Hepatocyte (in vitro differentiated cells): ENCODE data around the gene MYO1A. TPM values are rescaled to one million over a fixed set of nuclear protein-coding genes. Genes with fewer than 3 reads are reported as not detected.
"Not testable (repeated sequence)": the region's sequence is repeated elsewhere in the genome, so short reads cannot be mapped to it uniquely, and the experiment has no call there.

Experiments used
- DNase-seq: peaks from one replicate; pipeline ENCODE4 v3.0.0-alpha.2; 2016; ENCODE audit warnings: low spot score
- H2AFZ ChIP-seq: fragments of 200-600 bp; sonication (generic); 2 replicates; pipeline ENCODE4 v1.6.0; 2016; ENCODE audit warnings: antibody characterized with exemption, mild to moderate bottlenecking
- H3K27ac ChIP-seq: fragments of 200-600 bp; sonication (generic); 2 replicates; pipeline ENCODE4 v1.5.1; 2016; ENCODE audit warnings: mild to moderate bottlenecking
- H3K27me3 ChIP-seq: fragments of 200-600 bp; sonication (generic); 2 replicates; pipeline ENCODE4 v1.6.1; 2016
- H3K36me3 ChIP-seq: fragments of 200-600 bp; sonication (generic); replicated peaks from 2 replicates; pipeline ENCODE4 v1.5.1; 2016; ENCODE audit warnings: low read depth; ENCODE audit not compliant: insufficient read depth
- H3K4me1 ChIP-seq: fragments of 200-600 bp; sonication (generic); 2 replicates; pipeline ENCODE4 v1.5.1; 2016; ENCODE audit warnings: mild to moderate bottlenecking, moderate library complexity; ENCODE audit not compliant: insufficient read depth
- H3K4me2 ChIP-seq: fragments of 200-600 bp; sonication (generic); 2 replicates; pipeline ENCODE4 v1.6.0; 2016
- H3K4me3 ChIP-seq: fragments of 200-600 bp; sonication (generic); 2 replicates; pipeline ENCODE4 v1.5.1; 2016; ENCODE audit warnings: mild to moderate bottlenecking
- H3K79me2 ChIP-seq: fragments of 200-600 bp; sonication (generic); 2 replicates; pipeline ENCODE4 v1.6.0; 2017; ENCODE audit warnings: mild to moderate bottlenecking
- H3K9me2 ChIP-seq: fragments of 200-600 bp; sonication (generic); replicated peaks from 2 replicates; pipeline ENCODE4 v1.6.0; 2017; ENCODE audit warnings: mild to moderate bottlenecking; ENCODE audit not compliant: insufficient read depth
- H3K9me3 ChIP-seq: fragments of 200-600 bp; sonication (generic); 2 replicates; pipeline ENCODE4 v1.5.1; 2016; ENCODE audit warnings: low read depth, mild to moderate bottlenecking
- H4K20me1 ChIP-seq: fragments of 200-600 bp; sonication (generic); 2 replicates; pipeline ENCODE4 v1.6.0; 2016; ENCODE audit warnings: mild to moderate bottlenecking; ENCODE audit not compliant: insufficient read depth, poor library complexity, severe bottlenecking
- EZH2 ChIP-seq: fragments of 200-600 bp; sonication (generic); IDR thresholded peaks from 2 replicates; pipeline ENCODE4 v1.6.1; 2016; ENCODE audit warnings: antibody characterized with exemption, mild to moderate bottlenecking, borderline replicate concordance
- EZH2phosphoT487 ChIP-seq: fragments of 200-600 bp; sonication (generic); IDR thresholded peaks from one replicate; pipeline ENCODE4 v1.6.1; 2018; ENCODE audit warnings: antibody characterized with exemption, mild to moderate bottlenecking, low read depth, moderate library complexity; ENCODE audit not compliant: unreplicated experiment, severe bottlenecking
- WGBS: methylation state at CpG from one replicate; pipeline ENCODE4 v1.1.6; 2016; ENCODE audit warnings: low lambda C conversion rate; ENCODE audit errors: missing lambda C conversion rate; 5-methylcytosine and 5-hydroxymethylcytosine counted together
- polyA plus RNA-seq: library from polyadenylated mRNA; unstranded; fragments of >200 nt; fragmentation: Nextera tagmentation; extraction: Ambion mirVana; gene quantifications from 2 replicates; pipeline ENCODE4 v1.2.1, GENCODE V29; 2016
- total RNA-seq: library from RNA; depleted of rRNA; stranded (reverse); fragments of >200 nt; gene quantifications from 2 replicates; pipeline ENCODE4 v1.2.3, GENCODE V29; 2014
- TF ChIP-seq, protein P1 (sequence below): fragments of 200-600 bp; sonication (generic); IDR thresholded peaks from 2 replicates; pipeline ENCODE4 v1.5.1; 2016; ENCODE audit warnings: antibody characterized with exemption, mild to moderate bottlenecking; ENCODE audit not compliant: poor library complexity

The MYO1A gene
- total and polyA plus RNA-seq, 2 experiments from 2014 or later = 23.8 to 29.2 TPM

- Histone ChIP-seq H3K4me3 (no peak overlapping the region), H4K20me1 (no peaks in the 10 kb centered on the region), H3K27ac (no peak overlapping the region), H2AFZ (no peak overlapping the region), H3K4me1 (no peaks in the 10 kb centered on the region), H3K9me3 (no peaks in the 10 kb centered on the region), H3K9me2 (no peaks in the 10 kb centered on the region), H3K4me2 (no peak overlapping the region), H3K27me3 (no peaks in the 10 kb centered on the region), H3K79me2 (no peaks in the 10 kb centered on the region), H3K36me3 (no peaks in the 10 kb centered on the region)
- TF ChIP-seq, protein P1, sequence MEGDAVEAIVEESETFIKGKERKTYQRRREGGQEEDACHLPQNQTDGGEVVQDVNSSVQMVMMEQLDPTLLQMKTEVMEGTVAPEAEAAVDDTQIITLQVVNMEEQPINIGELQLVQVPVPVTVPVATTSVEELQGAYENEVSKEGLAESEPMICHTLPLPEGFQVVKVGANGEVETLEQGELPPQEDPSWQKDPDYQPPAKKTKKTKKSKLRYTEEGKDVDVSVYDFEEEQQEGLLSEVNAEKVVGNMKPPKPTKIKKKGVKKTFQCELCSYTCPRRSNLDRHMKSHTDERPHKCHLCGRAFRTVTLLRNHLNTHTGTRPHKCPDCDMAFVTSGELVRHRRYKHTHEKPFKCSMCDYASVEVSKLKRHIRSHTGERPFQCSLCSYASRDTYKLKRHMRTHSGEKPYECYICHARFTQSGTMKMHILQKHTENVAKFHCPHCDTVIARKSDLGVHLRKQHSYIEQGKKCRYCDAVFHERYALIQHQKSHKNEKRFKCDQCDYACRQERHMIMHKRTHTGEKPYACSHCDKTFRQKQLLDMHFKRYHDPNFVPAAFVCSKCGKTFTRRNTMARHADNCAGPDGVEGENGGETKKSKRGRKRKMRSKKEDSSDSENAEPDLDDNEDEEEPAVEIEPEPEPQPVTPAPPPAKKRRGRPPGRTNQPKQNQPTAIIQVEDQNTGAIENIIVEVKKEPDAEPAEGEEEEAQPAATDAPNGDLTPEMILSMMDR = no peak
- TF ChIP-seq EZH2phosphoT487 = no peak
- TF ChIP-seq EZH2 = no peak
- DNase-seq = no peak
- 85% methylated on average over 7 of the region's 7 CpGs for WGBS
Observed at GRCh38 chr12:57029457-57029856, 20.5 kb downstream of the MYO1A start.

- no peaks in the 10 kb centered on the region for H3K9me3 ChIP-seq
- no peak overlapping the region for H3K4me2 ChIP-seq
- no peak for DNase-seq
- 84% methylated on average over 5 of the region's 5 CpGs for WGBS
- H3K36me3 ChIP-seq = no peaks in the 10 kb centered on the region
- no peaks in the 10 kb centered on the region for H3K79me2 ChIP-seq
- no peaks in the 10 kb centered on the region for H4K20me1 ChIP-seq
- no peaks in the 10 kb centered on the region for H3K9me2 ChIP-seq
- H2AFZ ChIP-seq = no peak overlapping the region
- no peaks in the 10 kb centered on the region for H3K4me1 ChIP-seq
- H3K27me3 ChIP-seq = no peaks in the 10 kb centered on the region
- H3K27ac ChIP-seq = no peak overlapping the region
- H3K4me3 ChIP-seq = no peak overlapping the region
- TF ChIP-seq, protein P1 = no peak
- no peak for TF ChIP-seq EZH2phosphoT487
- no peak for TF ChIP-seq EZH2
Observed at GRCh38 chr12:57027805-57028153, 22.1 kb downstream of the MYO1A start.

- no peaks in the 10 kb centered on the region for H4K20me1 ChIP-seq
- TF ChIP-seq, protein P1 = no peak
- TF ChIP-seq EZH2 (no peak), EZH2phosphoT487 (no peak)
- H3K27ac ChIP-seq = no peak overlapping the region
- no peaks in the 10 kb centered on the region for H3K27me3 ChIP-seq
- no peaks in the 10 kb centered on the region for H3K4me1 ChIP-seq
- DNase-seq = no peak
- no peak overlapping the region for H3K4me2 ChIP-seq
- H3K4me3 ChIP-seq = no peak overlapping the region
- no peaks in the 10 kb centered on the region for H3K9me3 ChIP-seq
- WGBS = 59% methylated on average over 13 of the region's 13 CpGs
- H3K79me2 ChIP-seq = no peaks in the 10 kb centered on the region
- no peaks in the 10 kb centered on the region for H3K36me3 ChIP-seq
- no peaks in the 10 kb centered on the region for H3K9me2 ChIP-seq
- H2AFZ ChIP-seq = no peak overlapping the region
Observed at GRCh38 chr12:57027011-57027804, 22.7 kb downstream of the MYO1A start.

DNA sequence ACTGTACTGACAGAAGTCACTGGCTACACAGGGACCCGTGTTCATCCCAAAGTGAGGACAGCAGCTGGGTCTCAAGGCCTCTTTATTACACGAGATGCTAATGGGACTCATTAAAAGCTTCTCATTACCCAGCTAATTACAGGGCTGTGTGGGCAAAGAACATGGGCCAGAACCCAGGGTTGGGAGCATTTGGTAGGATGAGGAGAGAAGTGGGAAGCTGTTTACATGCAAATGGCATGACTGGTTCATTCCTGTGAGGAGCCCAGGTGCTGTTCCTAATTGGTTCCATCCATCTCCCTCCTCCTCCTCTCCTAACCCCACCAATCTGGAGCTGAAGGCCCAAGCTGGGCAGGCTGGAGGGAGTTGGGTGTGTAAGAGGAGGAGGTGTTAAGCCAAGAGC lies 24.7 kb downstream of the MYO1A start:
- Histone ChIP-seq H3K9me2 (no peaks in the 10 kb centered on the region), H3K4me2 (no peak overlapping the region), H3K9me3 (no peaks in the 10 kb centered on the region), H3K36me3 (no peaks in the 10 kb centered on the region), H3K79me2 (no peaks in the 10 kb centered on the region), H3K4me3 (no peak overlapping the region), H3K27me3 (no peaks in the 10 kb centered on the region), H3K4me1 (no peaks in the 10 kb centered on the region), H3K27ac (no peak overlapping the region), H4K20me1 (no peaks in the 10 kb centered on the region), H2AFZ (no peak overlapping the region)
- DNase-seq = no peak
- TF ChIP-seq EZH2 (no peak), EZH2phosphoT487 (no peak)
- TF ChIP-seq, protein P1 = no peak
- 70% methylated on average over 2 of the region's 2 CpGs for WGBS

- not testable (repeated sequence) for H3K79me2 ChIP-seq, H3K27me3 ChIP-seq, H3K27ac ChIP-seq, H2AFZ ChIP-seq, H3K9me2 ChIP-seq, H3K4me2 ChIP-seq, H3K4me3 ChIP-seq, H3K4me1 ChIP-seq, H4K20me1 ChIP-seq, DNase-seq, H3K36me3 ChIP-seq, H3K9me3 ChIP-seq
- 83% methylated on average over 5 of the region's 5 CpGs for WGBS
Observed at GRCh38 chr12:57022324-57022723, 27.6 kb downstream of the MYO1A start.
